Measurements from ENCODE around the gene SFXN3.
A peak's percentile ranks its signal among the peaks of the same experiment; 100 is the strongest.

Gene SFXN3

DNA sequence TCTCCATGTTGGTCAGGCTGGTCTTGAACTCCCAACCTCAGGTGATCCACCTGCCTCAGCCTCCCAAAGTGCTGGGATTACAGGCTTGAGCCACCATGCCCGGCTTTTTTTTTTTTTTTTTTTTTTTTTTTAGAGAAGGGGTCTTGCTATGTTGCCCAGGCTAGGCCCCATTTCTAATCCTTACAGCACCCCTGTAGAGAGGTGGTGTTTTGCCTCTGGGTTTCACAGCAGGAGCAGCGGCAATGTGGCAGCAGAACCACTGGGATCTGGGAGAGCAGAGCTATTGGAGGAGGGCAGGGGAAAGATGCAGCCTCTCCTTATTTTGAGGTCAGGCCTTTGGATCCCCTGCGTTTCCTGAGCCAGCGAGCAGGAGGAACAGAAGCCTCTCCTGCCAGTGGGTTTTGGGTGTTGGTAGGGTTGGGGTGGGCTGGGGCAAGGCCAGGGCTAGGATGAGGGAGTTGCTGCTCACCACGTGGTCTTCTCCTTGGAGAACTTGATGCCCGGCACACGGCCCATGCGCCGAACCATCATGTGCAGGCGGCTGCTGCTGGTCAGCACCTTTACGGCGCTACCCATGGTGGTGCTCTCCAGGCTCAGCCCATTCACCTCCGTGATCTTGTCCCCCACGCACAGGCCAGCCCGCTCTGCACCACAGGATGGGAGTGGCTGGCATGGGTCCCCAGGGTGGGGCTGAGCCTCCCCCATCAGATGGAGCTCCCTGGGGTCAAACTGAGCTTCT, 7.9 kb upstream of the SFXN3 start:
- Histone ChIP-seq H3K4me3 (ENCODE audit: low read depth in 1 of 5, low read length in 5 of 5) (no peak overlapping the region), H3K36me3 (ENCODE audit: control insufficient read depth in 5 of 5, insufficient read depth in 5 of 5, low read length in 5 of 5) (no peaks in the 10 kb centered on the region), H3K4me1 (ENCODE audit: control insufficient read depth in 5 of 5, insufficient read depth in 5 of 5, low read length in 5 of 5) (peaks cover 0 to 15% (median 10%) of the 10 kb centered on the region in 5 donors), H3K27ac (ENCODE audit: low read depth, low read length) (no peak overlapping the region), H3K27me3 (ENCODE audit: control insufficient read depth in 5 of 5, insufficient read depth in 4 of 5, low read length in 5 of 5) (peaks cover 0 to 2% (median 0%) of the 10 kb centered on the region in 5 donors), H3K9me3 (ENCODE audit: control insufficient read depth in 5 of 5, low read length in 5 of 5) (no peaks in the 10 kb centered on the region), H3K9ac (ENCODE audit: low read length in 5 of 5) (no peak overlapping the region)

DNA sequence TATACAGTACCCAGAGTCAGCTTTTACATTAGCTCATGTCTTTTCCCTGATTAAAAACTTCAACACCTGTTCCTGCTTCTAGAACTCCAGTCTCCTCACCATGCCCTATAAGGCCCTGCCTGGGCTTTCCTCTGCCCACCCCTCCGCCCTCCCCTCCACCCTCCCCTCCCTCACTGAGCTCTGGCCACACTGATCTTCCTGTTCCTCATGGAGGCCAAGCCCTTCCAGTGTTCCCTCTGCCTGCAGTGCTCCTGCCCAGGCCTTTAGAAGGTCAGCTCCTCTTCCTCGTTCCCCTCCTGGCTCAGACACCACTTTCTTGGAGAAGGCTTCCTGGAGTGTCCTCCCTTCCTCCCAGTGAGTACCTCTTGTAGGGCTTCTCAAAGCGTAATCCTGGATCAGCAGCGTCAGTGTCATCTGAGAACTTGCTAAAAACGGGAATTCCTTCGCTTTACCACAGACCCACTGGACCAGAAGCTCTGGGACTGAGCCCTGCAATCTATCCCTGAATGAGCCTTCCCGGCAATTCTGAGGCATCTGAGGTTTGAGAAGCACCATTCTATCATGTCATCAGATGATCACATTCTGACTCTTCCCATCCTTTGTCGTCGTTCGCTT, 3.8 kb upstream of the SFXN3 start:
- H3K27ac ChIP-seq (ENCODE audit: low read depth, low read length) = no peak overlapping the region
- H3K4me1 ChIP-seq (ENCODE audit: control insufficient read depth in 5 of 5, insufficient read depth in 5 of 5, low read length in 5 of 5) = peaks cover 0 to 37% (median 15%) of the 10 kb centered on the region in 5 donors
- H3K9ac ChIP-seq (ENCODE audit: low read length in 5 of 5) = no peak overlapping the region
- no peaks in the 10 kb centered on the region for H3K9me3 ChIP-seq (ENCODE audit: control insufficient read depth in 5 of 5, low read length in 5 of 5)
- H3K4me3 ChIP-seq (ENCODE audit: low read depth in 1 of 5, low read length in 5 of 5) = no peak overlapping the region
- H3K36me3 ChIP-seq (ENCODE audit: control insufficient read depth in 5 of 5, insufficient read depth in 5 of 5, low read length in 5 of 5) = no peaks in the 10 kb centered on the region
- no peaks in the 10 kb centered on the region for H3K27me3 ChIP-seq (ENCODE audit: control insufficient read depth in 5 of 5, insufficient read depth in 4 of 5, low read length in 5 of 5)

DNA sequence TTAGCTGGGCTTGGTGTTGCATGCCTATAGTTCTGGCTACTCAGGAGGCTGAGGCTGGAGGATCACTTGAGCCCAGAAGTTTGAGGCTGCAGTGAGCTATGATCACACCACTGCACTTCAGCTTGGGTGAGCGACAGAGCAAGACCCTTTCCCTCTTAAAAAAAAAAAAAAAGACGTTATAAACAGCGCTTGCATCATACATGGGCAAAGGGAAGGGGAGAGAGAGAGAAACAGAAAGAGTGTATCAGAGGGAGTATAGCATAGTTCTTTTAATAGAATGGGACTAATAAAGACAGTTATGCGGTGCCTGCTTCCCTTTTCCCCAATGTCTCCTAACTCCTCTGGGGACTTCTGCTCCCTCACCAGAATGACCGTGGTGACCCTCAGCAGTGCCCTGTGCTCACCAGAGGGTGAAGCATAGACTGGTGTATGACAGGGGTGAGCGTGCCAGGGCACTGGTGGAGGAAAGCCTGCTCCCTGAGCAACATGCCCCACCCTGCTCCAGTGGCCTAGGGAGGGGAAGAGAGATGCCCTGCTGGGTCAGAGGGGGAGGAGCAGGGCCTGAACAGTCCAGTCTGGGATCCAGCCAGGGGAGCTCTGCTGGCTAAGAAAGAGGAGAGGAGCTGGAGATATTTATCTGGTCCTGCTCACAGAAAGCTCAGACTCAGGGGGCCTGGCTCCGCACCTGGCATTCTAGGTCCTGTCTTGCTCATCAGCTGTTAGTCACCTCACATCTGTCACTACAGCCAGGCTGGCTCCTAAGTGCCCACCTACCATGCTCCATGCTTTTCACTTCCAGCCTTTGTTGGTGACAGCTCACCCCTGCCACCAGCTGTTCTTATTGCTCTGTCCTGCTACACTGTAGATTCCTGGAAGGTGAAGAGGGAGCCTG, 2.3 kb upstream of the SFXN3 start:
- Histone ChIP-seq H3K9me3 (ENCODE audit: control insufficient read depth in 5 of 5, low read length in 5 of 5) (no peaks in the 10 kb centered on the region), H3K36me3 (ENCODE audit: control insufficient read depth in 5 of 5, insufficient read depth in 5 of 5, low read length in 5 of 5) (no peaks in the 10 kb centered on the region), H3K27ac (ENCODE audit: low read depth, low read length) (no peak overlapping the region), H3K9ac (ENCODE audit: low read length in 5 of 5) (no peak overlapping the region), H3K4me1 (ENCODE audit: control insufficient read depth in 5 of 5, insufficient read depth in 5 of 5, low read length in 5 of 5) (peaks cover 2 to 51% (median 26%) of the 10 kb centered on the region in 5 donors), H3K4me3 (ENCODE audit: low read depth in 1 of 5, low read length in 5 of 5) (no peak overlapping the region), H3K27me3 (ENCODE audit: control insufficient read depth in 5 of 5, insufficient read depth in 4 of 5, low read length in 5 of 5) (no peaks in the 10 kb centered on the region)

DNA sequence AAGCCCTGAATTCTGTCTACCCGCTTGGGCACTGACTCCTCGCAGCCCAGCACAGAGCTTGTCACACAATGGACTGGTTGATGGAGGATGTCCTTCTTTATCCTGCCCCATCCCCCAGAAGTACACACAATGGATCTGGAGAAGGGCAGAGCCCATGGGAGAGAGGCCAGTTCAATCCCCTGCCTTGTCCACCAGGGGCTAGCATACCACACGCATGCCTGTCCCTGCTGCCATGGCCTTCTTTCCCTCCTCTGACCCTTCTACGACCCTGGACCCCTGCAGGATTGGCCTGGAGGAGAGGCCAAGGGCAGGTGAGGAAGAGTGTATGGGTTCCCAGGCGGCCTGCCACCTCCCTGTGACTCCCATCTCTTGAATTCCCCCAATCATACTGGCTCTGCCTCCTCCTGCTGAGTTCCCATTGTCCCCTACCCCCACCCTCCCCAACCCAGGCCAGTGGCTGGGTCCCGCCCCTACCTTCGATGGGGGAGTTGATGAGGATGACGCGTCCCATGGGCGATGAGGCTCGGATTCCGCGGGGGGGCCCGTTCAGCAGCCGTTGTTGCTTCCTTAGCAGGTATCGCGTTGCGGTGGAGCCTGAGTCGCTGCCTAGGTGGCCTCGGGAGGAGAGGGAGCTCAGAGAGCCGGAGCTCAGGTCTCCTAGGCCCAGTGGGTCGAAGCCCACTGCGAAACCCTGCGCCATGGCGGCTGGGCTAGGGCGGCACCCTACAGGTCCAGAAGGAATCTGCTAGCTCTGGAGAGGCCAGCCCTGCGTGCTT, 1.3 kb upstream of the SFXN3 start:
- Histone ChIP-seq H3K4me1 (ENCODE audit: control insufficient read depth in 5 of 5, insufficient read depth in 5 of 5, low read length in 5 of 5) (peaks cover 2 to 52% (median 26%) of the 10 kb centered on the region in 5 donors), H3K36me3 (ENCODE audit: control insufficient read depth in 5 of 5, insufficient read depth in 5 of 5, low read length in 5 of 5) (peaks cover 0 to 3% (median 2%) of the 10 kb centered on the region in 5 donors), H3K9me3 (ENCODE audit: control insufficient read depth in 5 of 5, low read length in 5 of 5) (no peaks in the 10 kb centered on the region), H3K27ac (ENCODE audit: low read depth, low read length) (no peak overlapping the region), H3K27me3 (ENCODE audit: control insufficient read depth in 5 of 5, insufficient read depth in 4 of 5, low read length in 5 of 5) (no peaks in the 10 kb centered on the region), H3K4me3 (ENCODE audit: low read depth in 1 of 5, low read length in 5 of 5) (no peak overlapping the region), H3K9ac (ENCODE audit: low read length in 5 of 5) (no peak overlapping the region)

DNA sequence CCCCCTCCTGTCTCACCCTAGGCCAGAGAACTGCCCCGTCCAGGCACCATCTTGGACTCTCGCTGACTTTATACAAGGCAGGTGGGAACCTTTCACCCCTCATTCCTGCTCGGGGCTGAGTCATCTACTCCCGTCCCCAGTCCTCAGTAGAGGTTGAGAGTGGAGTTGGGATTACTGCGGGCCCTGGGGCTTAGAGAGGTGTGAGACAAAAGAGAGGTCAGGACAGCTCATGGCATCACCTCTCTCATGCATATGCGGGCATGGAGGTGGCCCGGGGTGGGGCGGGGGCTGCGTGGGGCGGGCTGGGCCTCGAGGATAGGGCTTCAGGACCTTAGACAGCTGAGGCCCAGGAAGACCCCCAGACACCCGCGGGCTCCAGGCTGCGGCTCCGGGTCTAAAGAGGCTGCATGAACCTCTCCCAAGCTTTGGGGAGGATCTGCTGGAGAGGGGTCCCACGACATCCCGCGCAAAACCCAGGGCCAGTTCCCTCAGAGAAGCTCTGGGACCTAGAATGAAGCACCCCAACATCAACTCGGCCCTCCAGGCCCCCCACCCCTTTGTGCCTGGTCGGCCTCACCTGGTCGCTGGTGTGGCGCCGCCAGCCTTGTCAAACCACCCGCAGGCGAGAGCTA, 422 bp upstream of the SFXN3 start:
- Histone ChIP-seq H3K9ac (ENCODE audit: low read length in 5 of 5) (peak overlapping the region in 3 of 5 donors; percentile 85 to 92 (median 91)), H3K27me3 (ENCODE audit: control insufficient read depth in 5 of 5, insufficient read depth in 4 of 5, low read length in 5 of 5) (no peaks in the 10 kb centered on the region), H3K27ac (ENCODE audit: low read depth, low read length) (no peak overlapping the region), H3K36me3 (ENCODE audit: control insufficient read depth in 5 of 5, insufficient read depth in 5 of 5, low read length in 5 of 5) (peaks cover 0 to 12% (median 11%) of the 10 kb centered on the region in 5 donors), H3K4me3 (ENCODE audit: low read depth in 1 of 5, low read length in 5 of 5) (peak overlapping the region in 4 of 5 donors; percentile 90 to 95 (median 92)), H3K9me3 (ENCODE audit: control insufficient read depth in 5 of 5, low read length in 5 of 5) (no peaks in the 10 kb centered on the region), H3K4me1 (ENCODE audit: control insufficient read depth in 5 of 5, insufficient read depth in 5 of 5, low read length in 5 of 5) (peaks cover 2 to 52% (median 26%) of the 10 kb centered on the region in 5 donors)

DNA sequence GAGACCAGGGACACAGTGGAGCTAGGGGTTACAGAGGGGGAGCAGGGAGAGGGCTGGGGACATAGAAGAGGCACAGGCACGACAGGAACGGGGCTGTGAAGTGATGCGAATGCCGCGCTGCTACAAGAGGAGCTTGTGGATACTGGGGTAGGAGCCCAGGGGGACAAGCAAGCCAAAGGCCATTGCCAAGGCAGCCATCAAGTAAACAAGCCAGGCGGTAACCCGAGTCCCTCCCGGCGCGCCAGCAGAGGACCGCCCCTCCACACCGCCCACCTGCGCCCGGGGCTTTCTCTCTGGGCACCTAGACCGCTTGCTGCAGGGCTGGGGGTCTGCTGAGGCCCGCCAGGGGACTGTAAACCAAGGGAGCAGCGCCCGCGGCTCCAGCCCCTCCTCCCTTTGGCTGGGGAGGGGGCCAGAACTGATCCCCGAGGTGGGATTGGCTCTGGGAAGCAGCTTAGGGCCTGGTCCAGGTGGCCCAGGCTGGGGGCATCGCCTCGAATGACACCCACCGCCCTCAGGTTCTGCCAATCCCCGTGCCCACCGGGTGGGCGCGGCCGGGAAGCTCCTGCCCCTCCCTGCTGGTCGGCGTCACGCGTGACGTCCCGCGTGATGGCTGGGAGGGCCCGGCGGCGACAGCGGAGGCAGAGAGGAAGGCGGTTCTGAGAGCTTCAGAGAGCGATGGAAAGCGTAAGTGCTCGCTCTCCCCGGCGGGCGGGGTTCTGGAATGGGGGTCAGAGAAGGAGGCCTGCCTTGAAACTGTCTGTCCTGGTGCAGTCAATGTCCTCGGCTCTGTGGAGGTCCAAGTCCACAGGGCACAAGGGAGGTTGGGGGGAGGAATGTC, 982 bp downstream of the SFXN3 start:
- Histone ChIP-seq H3K9me3 (ENCODE audit: control insufficient read depth in 5 of 5, low read length in 5 of 5) (no peaks in the 10 kb centered on the region), H3K27ac (ENCODE audit: low read depth, low read length) (peak overlapping the region; percentile 90), H3K36me3 (ENCODE audit: control insufficient read depth in 5 of 5, insufficient read depth in 5 of 5, low read length in 5 of 5) (peaks cover 0 to 26% (median 25%) of the 10 kb centered on the region in 5 donors), H3K27me3 (ENCODE audit: control insufficient read depth in 5 of 5, insufficient read depth in 4 of 5, low read length in 5 of 5) (no peaks in the 10 kb centered on the region), H3K4me3 (ENCODE audit: low read depth in 1 of 5, low read length in 5 of 5) (peak overlapping the region; percentile 90 to 96 (median 93)), H3K4me1 (ENCODE audit: control insufficient read depth in 5 of 5, insufficient read depth in 5 of 5, low read length in 5 of 5) (peaks cover 2 to 52% (median 26%) of the 10 kb centered on the region in 5 donors), H3K9ac (ENCODE audit: low read length in 5 of 5) (peak overlapping the region; percentile 77 to 92 (median 88))

DNA sequence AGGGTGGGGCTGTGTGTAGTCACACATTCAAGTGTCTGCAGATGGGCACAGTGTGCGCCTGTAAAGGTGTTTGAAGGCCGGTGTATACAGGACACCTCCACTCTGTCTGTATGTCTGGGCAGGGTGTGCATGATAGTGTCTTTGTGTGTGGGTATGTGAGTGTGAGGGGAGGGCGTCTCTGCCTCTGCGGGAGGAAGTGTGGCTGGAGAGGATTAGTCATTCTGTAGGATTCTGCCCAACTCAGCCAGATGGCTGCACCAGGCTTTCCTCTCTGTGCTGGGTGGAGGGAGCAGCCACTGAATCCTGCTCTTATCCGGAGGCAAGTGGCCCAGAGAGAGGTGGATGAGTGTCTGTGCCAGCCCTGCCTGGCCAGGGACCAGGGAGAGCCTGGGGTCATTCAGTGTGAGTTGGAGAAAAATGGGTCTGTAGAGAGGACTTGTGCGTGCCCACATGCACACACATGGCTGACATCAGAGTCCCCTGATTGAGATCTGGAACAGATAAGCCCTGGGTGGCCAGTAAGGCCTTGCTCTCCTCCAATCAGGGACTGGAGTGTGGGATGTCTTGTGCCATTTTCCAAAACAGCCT, 1.7 kb downstream of the SFXN3 start:
- Histone ChIP-seq H3K27ac (ENCODE audit: low read depth, low read length) (peak overlapping the region; percentile 90), H3K4me1 (ENCODE audit: control insufficient read depth in 5 of 5, insufficient read depth in 5 of 5, low read length in 5 of 5) (peaks cover 2 to 52% (median 26%) of the 10 kb centered on the region in 5 donors), H3K4me3 (ENCODE audit: low read depth in 1 of 5, low read length in 5 of 5) (peak overlapping the region; percentile 89 to 95 (median 91)), H3K9ac (ENCODE audit: low read length in 5 of 5) (peak overlapping the region; percentile 77 to 92 (median 88)), H3K9me3 (ENCODE audit: control insufficient read depth in 5 of 5, low read length in 5 of 5) (no peaks in the 10 kb centered on the region), H3K27me3 (ENCODE audit: control insufficient read depth in 5 of 5, insufficient read depth in 4 of 5, low read length in 5 of 5) (no peaks in the 10 kb centered on the region), H3K36me3 (ENCODE audit: control insufficient read depth in 5 of 5, insufficient read depth in 5 of 5, low read length in 5 of 5) (peaks cover 0 to 33% (median 32%) of the 10 kb centered on the region in 5 donors)

- H3K27me3 ChIP-seq (ENCODE audit: control insufficient read depth in 5 of 5, insufficient read depth in 4 of 5, low read length in 5 of 5) = no peaks in the 10 kb centered on the region
- H3K9ac ChIP-seq (ENCODE audit: low read length in 5 of 5) = peak overlapping the region in 1 of 5 donors; percentile 18
- H3K4me1 ChIP-seq (ENCODE audit: control insufficient read depth in 5 of 5, insufficient read depth in 5 of 5, low read length in 5 of 5) = peaks cover 2 to 51% (median 26%) of the 10 kb centered on the region in 5 donors
- peak overlapping the region; percentile 89 to 95 (median 91) for H3K4me3 ChIP-seq (ENCODE audit: low read depth in 1 of 5, low read length in 5 of 5)
- peaks cover 0 to 39% (median 38%) of the 10 kb centered on the region in 5 donors for H3K36me3 ChIP-seq (ENCODE audit: control insufficient read depth in 5 of 5, insufficient read depth in 5 of 5, low read length in 5 of 5)
- H3K9me3 ChIP-seq (ENCODE audit: control insufficient read depth in 5 of 5, low read length in 5 of 5) = no peaks in the 10 kb centered on the region
- H3K27ac ChIP-seq (ENCODE audit: low read depth, low read length) = peak overlapping the region; percentile 90
Observed at GRCh38 chr10:101033276-101033675, 2.2 kb downstream of the SFXN3 start.
